Peyer's patch (tissue), 4 donors: ENCODE results near the gene SNCG.

Experiments used
- CTCF ChIP-seq, 6 experiments: fragments of 450-650 bp in 4 of 6; fragments of 200-600 bp in 2 of 6; sonication (generic) in 1 of 6; IDR thresholded peaks; one replicate each; pipeline ENCODE4 v1.5.1; 2017 to 2019; ENCODE audit warnings: antibody characterized with exemption in 6 of 6, mild to moderate bottlenecking in 3 of 6, moderate library complexity in 1 of 6
- POLR2A ChIP-seq, 2 donors: fragments of 450-650 bp; IDR thresholded peaks; one replicate each; pipeline ENCODE4 v1.5.1; 2017; ENCODE audit warnings: antibody characterized with exemption in 2 of 2, mild to moderate bottlenecking in 2 of 2, moderate library complexity in 2 of 2

GRCh38 chr10:86958901-86959736, 720 bp downstream of the SNCG start:
- no peak for TF ChIP-seq CTCF (IDR thresholded peaks at IDR 0.05)
- no peak for TF ChIP-seq POLR2A (IDR thresholded peaks at IDR 0.05)
